HCT116 (cell line): ENCODE measurements around the gene TIE1. TPM values are rescaled to one million over a fixed set of nuclear protein-coding genes. Genes with fewer than 3 reads are reported as not detected.

Experiments
- ATAC-seq: fragments of 200-7000 bp; cut with Tn5 transposase; 2 replicates; pipeline ENCODE4 v1.9.1; 2020; ENCODE audit warnings: mild to moderate bottlenecking, moderate library complexity
- BruUV-seq: library from RNA; stranded (reverse); fragments of 400-500 nt; replicated peaks from 2 replicates; lab custom pipeline; 2021; lab: Mats Ljungman, UMichigan
- CTCF ChIA-PET: fragments of 300-600 bp; sonication (Branson Sonifier 250); formaldehyde crosslinking; loops from one replicate; lab custom pipeline; 2021; ENCODE audit warnings: antibody characterized with exemption; lab: Charles Lee
- POLR2A ChIA-PET: fragments of 300-600, 350-600 bp; sonication (Branson Sonifier 250); formaldehyde crosslinking; loops from one replicate; lab custom pipeline; 2021; ENCODE audit warnings: antibody characterized with exemption; lab: Charles Lee
- RAD21 ChIA-PET, 2 experiments: fragments of 300-600 bp; sonication (Branson Sonifier 250); formaldehyde crosslinking; loops; one replicate each; lab custom pipeline; 2023; ENCODE audit warnings: low total read pairs in 2 of 2; ENCODE audit not compliant: uncharacterized antibody in 2 of 2, unreplicated experiment in 2 of 2, low non-redundant PET in 1 of 2; lab: Charles Lee
- DNase-seq: peaks from one replicate; pipeline ENCODE4 v3.0.0-alpha.2; 2010; ENCODE audit warnings: low read depth, low spot score
- H2AFZ ChIP-seq: fragments of 200-600 bp; shearing (Covaris generic), sonication (generic); 2 replicates; pipeline ENCODE4 v1.6.1; 2017; ENCODE audit warnings: low read depth, mixed run types, mixed read lengths, antibody characterized with exemption, low read length; ENCODE audit not compliant: poor library complexity, severe bottlenecking
- H3K27ac ChIP-seq: 2 replicates; pipeline ENCODE4 v1.5.1; 2012; ENCODE audit warnings: low read depth, low read length
- H3K27me3 ChIP-seq: fragments of 200-600 bp; sonication (generic); 2 replicates; pipeline ENCODE4 v1.6.1; 2016; ENCODE audit warnings: mixed run types, low read length, mixed read lengths; ENCODE audit not compliant: insufficient read depth
- H3K36me3 ChIP-seq, 2 experiments: fragments of 200-500 bp in 1 of 2; fragments of 200-600 bp in 1 of 2; sonication (Bioruptor generic) in 1 of 2; sonication (generic) in 1 of 2; 2 replicates each; pipeline versions ENCODE4 v1.5.1 to v1.6.1; 2014 to 2016; ENCODE audit warnings: low read length in 2 of 2, inconsistent platforms in 1 of 2, mixed read lengths in 1 of 2, mixed run types in 1 of 2; ENCODE audit not compliant: insufficient read depth in 2 of 2, control insufficient read depth in 1 of 2
- H3K4me1 ChIP-seq, 2 experiments: fragments of 200-600 bp in 1 of 2; sonication (generic) in 1 of 2; 2 replicates each; pipeline versions ENCODE4 v1.5.1 to v1.6.1; 2012 to 2017; ENCODE audit warnings: low read length in 2 of 2, inconsistent platforms in 1 of 2, mild to moderate bottlenecking in 1 of 2, mixed read lengths in 1 of 2, mixed run types in 1 of 2, moderate library complexity in 1 of 2; ENCODE audit not compliant: insufficient read depth in 2 of 2, control insufficient read depth in 1 of 2
- H3K4me2 ChIP-seq: fragments of 200-600 bp; sonication (generic); 2 replicates; pipeline ENCODE4 v1.6.1; 2017; ENCODE audit warnings: mixed run types, low read length, mixed read lengths
- H3K4me3 ChIP-seq, 2 experiments: fragments of 200-600 bp in 1 of 2; sonication (generic) in 1 of 2; replicated peaks in 1 of 2; 2 replicates each; pipeline ENCODE4 v1.5.1; 2011 to 2016; ENCODE audit warnings: low read length in 2 of 2, control low read depth in 1 of 2, low read depth in 1 of 2, mild to moderate bottlenecking in 1 of 2, mixed read lengths in 1 of 2, mixed run types in 1 of 2
- H3K79me2 ChIP-seq: fragments of 200-600 bp; sonication (generic); 2 replicates; pipeline ENCODE4 v1.6.1; 2017; ENCODE audit warnings: mild to moderate bottlenecking, mixed run types, low read length, moderate library complexity, mixed read lengths; ENCODE audit not compliant: insufficient read depth
- H3K9ac ChIP-seq: fragments of 200-600 bp; sonication (generic); 2 replicates; pipeline ENCODE4 v1.6.1; 2016; ENCODE audit warnings: low read length, mixed read lengths
- H3K9me2 ChIP-seq: fragments of 200-600 bp; sonication (generic), shearing (Covaris generic); 2 replicates; pipeline ENCODE4 v1.6.1; 2017; ENCODE audit warnings: mixed run types, mild to moderate bottlenecking, moderate library complexity; ENCODE audit not compliant: insufficient read depth
- H3K9me3 ChIP-seq, 2 experiments: fragments of 200-500 bp in 1 of 2; fragments of 200-600 bp in 1 of 2; sonication (Bioruptor generic) in 1 of 2; sonication (generic) in 1 of 2; 2 replicates each; pipeline ENCODE4 v1.6.1; 2014 to 2017; ENCODE audit warnings: low read length in 2 of 2, mixed read lengths in 2 of 2, inconsistent platforms in 1 of 2, low read depth in 1 of 2, mild to moderate bottlenecking in 1 of 2, mixed run types in 1 of 2, moderate library complexity in 1 of 2; ENCODE audit not compliant: control insufficient read depth in 1 of 2, insufficient read depth in 1 of 2
- H4K20me1 ChIP-seq: fragments of 200-600 bp; sonication (generic), shearing (Covaris generic); 2 replicates; pipeline ENCODE4 v1.6.1; 2017; ENCODE audit warnings: mixed run types, mild to moderate bottlenecking, moderate library complexity; ENCODE audit not compliant: insufficient read depth
- ELF1 ChIP-seq: IDR thresholded peaks from 2 replicates; pipeline ENCODE4 v1.6.1; 2012; ENCODE audit warnings: low read depth, borderline replicate concordance
- EZH2 ChIP-seq: fragments of 200-600 bp; sonication (generic); IDR thresholded peaks from 2 replicates; pipeline ENCODE4 v1.6.1; 2017; ENCODE audit warnings: antibody characterized with exemption, mixed run types
- EZH2phosphoT487 ChIP-seq: fragments of 200-600 bp; IDR thresholded peaks from 2 replicates; pipeline ENCODE4 v1.6.1; 2018; ENCODE audit warnings: antibody characterized with exemption, borderline replicate concordance
- FOSL1 ChIP-seq: IDR thresholded peaks from 2 replicates; pipeline ENCODE4 v1.6.1; 2012; ENCODE audit warnings: low read depth
- JUND ChIP-seq: IDR thresholded peaks from 2 replicates; pipeline ENCODE4 v1.6.1; 2012
- RAD21 ChIP-seq: IDR thresholded peaks from 2 replicates; pipeline ENCODE4 v1.6.1; 2012; ENCODE audit warnings: low read depth, mild to moderate bottlenecking
- SP1 ChIP-seq: IDR thresholded peaks from 2 replicates; pipeline ENCODE4 v1.6.1; 2012; ENCODE audit warnings: low read depth
- TCF7L2 ChIP-seq: IDR thresholded peaks from 2 replicates; pipeline ENCODE4 v1.7.0; 2011; ENCODE audit warnings: borderline replicate concordance, inconsistent platforms; ENCODE audit not compliant: insufficient read depth, insufficient read length; ENCODE audit errors: extremely low read depth
- YY1 ChIP-seq: IDR thresholded peaks from 2 replicates; pipeline ENCODE4 v1.6.1; 2011; ENCODE audit warnings: low read length, low read depth, moderate library complexity, mild to moderate bottlenecking; ENCODE audit not compliant: insufficient replicate concordance; ENCODE audit errors: extremely low read depth
- ZFX ChIP-seq: fragments of 450-650 bp; IDR thresholded peaks from 2 replicates; pipeline ENCODE4 v1.6.1; 2017
- intact Hi-C: fragments of 100-400 bp; cut with micrococcal nuclease; formaldehyde crosslinking; loops from 2 replicates; pipeline ENCODE4 v1.10.0; 2022
- total RNA-seq: library from RNA; stranded (reverse); gene quantifications from one replicate; pipeline ENCODE4 v1.2.1, GENCODE V29; 2021; ENCODE audit not compliant: unreplicated experiment
- TF ChIP-seq, protein P1 (sequence below): IDR thresholded peaks from 2 replicates; pipeline ENCODE4 v1.6.1; 2012; ENCODE audit warnings: low read depth
- TF ChIP-seq, protein P2 (sequence below), 3 experiments: fragments of 200-600 bp in 1 of 3; sonication (generic) in 1 of 3; IDR thresholded peaks in 2 of 3; conservative IDR thresholded peaks in 1 of 3; 2 replicates each; pipeline ENCODE4 v1.5.1; 2012 to 2017; ENCODE audit warnings: low read depth in 2 of 3, low read length in 2 of 3, antibody characterized with exemption in 1 of 3, borderline replicate concordance in 1 of 3, control low read depth in 1 of 3, mild to moderate bottlenecking in 1 of 3, mixed read lengths in 1 of 3, mixed run types in 1 of 3, moderate library complexity in 1 of 3; ENCODE audit not compliant: insufficient read depth in 1 of 3
- TF ChIP-seq, protein P3 (sequence below): IDR thresholded peaks from 2 replicates; pipeline ENCODE4 v1.6.1; 2012
- TF ChIP-seq, protein P4 (sequence below): IDR thresholded peaks from 2 replicates; pipeline ENCODE4 v1.6.1; 2012

The TIE1 gene
- total RNA-seq, 1 experiment from 2014 or later: not detected

DNA sequence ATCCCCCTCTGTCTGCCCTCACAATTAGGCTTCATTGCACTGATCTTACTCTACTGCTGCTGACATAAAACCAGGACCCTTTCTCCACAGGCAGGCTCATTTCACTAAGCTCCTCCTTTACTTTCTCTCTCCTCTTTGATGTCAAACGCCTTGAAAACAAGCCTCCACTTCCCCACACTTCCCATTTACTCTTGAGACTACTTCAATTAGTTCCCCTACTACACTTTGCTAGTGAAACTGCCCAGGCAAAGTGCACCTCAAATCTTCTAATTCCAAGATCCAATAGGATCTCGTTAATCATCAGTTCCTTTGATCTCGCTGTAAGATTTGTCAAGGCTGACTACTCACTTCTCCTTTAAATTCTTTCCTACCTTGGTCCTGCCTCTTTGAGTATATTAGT, 52.1 kb downstream of the TIE1 start (continued):
- TF ChIP-seq ELF1: no peak
- no peak for TF ChIP-seq YY1
- TF ChIP-seq, protein P1, sequence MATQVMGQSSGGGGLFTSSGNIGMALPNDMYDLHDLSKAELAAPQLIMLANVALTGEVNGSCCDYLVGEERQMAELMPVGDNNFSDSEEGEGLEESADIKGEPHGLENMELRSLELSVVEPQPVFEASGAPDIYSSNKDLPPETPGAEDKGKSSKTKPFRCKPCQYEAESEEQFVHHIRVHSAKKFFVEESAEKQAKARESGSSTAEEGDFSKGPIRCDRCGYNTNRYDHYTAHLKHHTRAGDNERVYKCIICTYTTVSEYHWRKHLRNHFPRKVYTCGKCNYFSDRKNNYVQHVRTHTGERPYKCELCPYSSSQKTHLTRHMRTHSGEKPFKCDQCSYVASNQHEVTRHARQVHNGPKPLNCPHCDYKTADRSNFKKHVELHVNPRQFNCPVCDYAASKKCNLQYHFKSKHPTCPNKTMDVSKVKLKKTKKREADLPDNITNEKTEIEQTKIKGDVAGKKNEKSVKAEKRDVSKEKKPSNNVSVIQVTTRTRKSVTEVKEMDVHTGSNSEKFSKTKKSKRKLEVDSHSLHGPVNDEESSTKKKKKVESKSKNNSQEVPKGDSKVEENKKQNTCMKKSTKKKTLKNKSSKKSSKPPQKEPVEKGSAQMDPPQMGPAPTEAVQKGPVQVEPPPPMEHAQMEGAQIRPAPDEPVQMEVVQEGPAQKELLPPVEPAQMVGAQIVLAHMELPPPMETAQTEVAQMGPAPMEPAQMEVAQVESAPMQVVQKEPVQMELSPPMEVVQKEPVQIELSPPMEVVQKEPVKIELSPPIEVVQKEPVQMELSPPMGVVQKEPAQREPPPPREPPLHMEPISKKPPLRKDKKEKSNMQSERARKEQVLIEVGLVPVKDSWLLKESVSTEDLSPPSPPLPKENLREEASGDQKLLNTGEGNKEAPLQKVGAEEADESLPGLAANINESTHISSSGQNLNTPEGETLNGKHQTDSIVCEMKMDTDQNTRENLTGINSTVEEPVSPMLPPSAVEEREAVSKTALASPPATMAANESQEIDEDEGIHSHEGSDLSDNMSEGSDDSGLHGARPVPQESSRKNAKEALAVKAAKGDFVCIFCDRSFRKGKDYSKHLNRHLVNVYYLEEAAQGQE: no peak
- TF ChIP-seq JUND: no peak

DNA sequence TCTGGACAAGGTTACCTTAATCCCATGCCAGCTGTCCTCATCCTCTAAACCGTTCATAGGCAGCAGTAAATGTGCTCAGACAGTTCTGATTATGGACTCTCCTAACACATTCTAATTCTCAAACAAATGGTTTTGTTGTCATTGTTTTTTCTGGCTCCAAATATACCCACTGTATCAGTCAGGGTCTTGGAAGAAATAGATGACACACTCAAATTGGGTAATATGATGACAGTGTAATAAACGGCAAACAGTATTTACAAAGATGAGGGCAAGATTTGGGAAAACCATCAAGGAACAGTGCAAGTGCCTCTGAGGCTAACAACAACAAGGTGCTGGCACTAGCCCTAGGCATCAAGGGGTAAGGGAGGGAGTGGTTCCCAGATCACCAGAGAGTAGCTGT, 53.7 kb downstream of the TIE1 start:
- POLR2A ChIA-PET: no interaction called here
- TF ChIP-seq FOSL1 (no peak), JUND (no peak), EZH2 (no peak), RAD21 (no peak), EZH2phosphoT487 (no peak), TCF7L2 (no peak), ELF1 (no peak), ZFX (no peak), YY1 (no peak), SP1 (no peak)
- TF ChIP-seq, protein P2, sequence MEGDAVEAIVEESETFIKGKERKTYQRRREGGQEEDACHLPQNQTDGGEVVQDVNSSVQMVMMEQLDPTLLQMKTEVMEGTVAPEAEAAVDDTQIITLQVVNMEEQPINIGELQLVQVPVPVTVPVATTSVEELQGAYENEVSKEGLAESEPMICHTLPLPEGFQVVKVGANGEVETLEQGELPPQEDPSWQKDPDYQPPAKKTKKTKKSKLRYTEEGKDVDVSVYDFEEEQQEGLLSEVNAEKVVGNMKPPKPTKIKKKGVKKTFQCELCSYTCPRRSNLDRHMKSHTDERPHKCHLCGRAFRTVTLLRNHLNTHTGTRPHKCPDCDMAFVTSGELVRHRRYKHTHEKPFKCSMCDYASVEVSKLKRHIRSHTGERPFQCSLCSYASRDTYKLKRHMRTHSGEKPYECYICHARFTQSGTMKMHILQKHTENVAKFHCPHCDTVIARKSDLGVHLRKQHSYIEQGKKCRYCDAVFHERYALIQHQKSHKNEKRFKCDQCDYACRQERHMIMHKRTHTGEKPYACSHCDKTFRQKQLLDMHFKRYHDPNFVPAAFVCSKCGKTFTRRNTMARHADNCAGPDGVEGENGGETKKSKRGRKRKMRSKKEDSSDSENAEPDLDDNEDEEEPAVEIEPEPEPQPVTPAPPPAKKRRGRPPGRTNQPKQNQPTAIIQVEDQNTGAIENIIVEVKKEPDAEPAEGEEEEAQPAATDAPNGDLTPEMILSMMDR (IDR thresholded peaks at IDR 0.05 in 2 of 3, conservative IDR thresholded peaks at IDR 0.05 in 1 of 3; ENCODE audit: borderline replicate concordance in 1 of 3, insufficient read depth in 1 of 3, low read depth in 2 of 3, low read length in 2 of 3): no peak
- TF ChIP-seq, protein P3, sequence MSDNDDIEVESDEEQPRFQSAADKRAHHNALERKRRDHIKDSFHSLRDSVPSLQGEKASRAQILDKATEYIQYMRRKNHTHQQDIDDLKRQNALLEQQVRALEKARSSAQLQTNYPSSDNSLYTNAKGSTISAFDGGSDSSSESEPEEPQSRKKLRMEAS: no peak
- TF ChIP-seq, protein P4, sequence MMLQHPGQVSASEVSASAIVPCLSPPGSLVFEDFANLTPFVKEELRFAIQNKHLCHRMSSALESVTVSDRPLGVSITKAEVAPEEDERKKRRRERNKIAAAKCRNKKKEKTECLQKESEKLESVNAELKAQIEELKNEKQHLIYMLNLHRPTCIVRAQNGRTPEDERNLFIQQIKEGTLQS: no peak
- CTCF ChIA-PET: no interaction called here

More for the DNA sequence above, 53.7 kb downstream of the TIE1 start:
- Histone ChIP-seq H3K36me3 (peaks cover 0 to 2% of the 10 kb centered on the region in 2 experiments; a peak in 1 of 4 replicates), H4K20me1 (no peaks in the 10 kb centered on the region), H3K4me3 (no peak overlapping the region), H3K27ac (no peak overlapping the region), H3K9ac (no peak overlapping the region), H3K27me3 (no peaks in the 10 kb centered on the region), H3K79me2 (peaks cover 7% of the 10 kb centered on the region), H3K9me2 (no peaks in the 10 kb centered on the region), H3K4me2 (no peak overlapping the region), H3K4me1 (peaks cover 10 to 20% of the 10 kb centered on the region in 2 experiments), H3K9me3 (no peaks in the 10 kb centered on the region), H2AFZ (no peak overlapping the region)
- intact Hi-C loops: no loop called here
- no TSS peak for BruUV-seq
- DNase-seq: no peak
- RAD21 ChIA-PET: no interaction called here
- ATAC-seq: no peak
